T-helper 2 cell treated with Interferon-gamma antibody and Interleukin-4, amounts not matched to agents 100 ng/mL and 5 ng/mL, for 36 hours (primary cell): ENCODE data around the gene CIP2A. TPM values are rescaled to one million over a fixed set of nuclear protein-coding genes. Genes with fewer than 3 reads are reported as not detected.

Source experiments
- intact Hi-C: fragments of 100-400 bp; cut with micrococcal nuclease; formaldehyde crosslinking; loops from one replicate; pipeline ENCODE4 v1.15.1; 2023
- total RNA-seq: library from RNA; stranded (reverse); gene quantifications from 2 replicates; pipeline ENCODE4 v1.2.3, GENCODE V29; 2022

The CIP2A gene
- total RNA-seq, 1 donor from 2014 or later = 56.2 TPM

DNA sequence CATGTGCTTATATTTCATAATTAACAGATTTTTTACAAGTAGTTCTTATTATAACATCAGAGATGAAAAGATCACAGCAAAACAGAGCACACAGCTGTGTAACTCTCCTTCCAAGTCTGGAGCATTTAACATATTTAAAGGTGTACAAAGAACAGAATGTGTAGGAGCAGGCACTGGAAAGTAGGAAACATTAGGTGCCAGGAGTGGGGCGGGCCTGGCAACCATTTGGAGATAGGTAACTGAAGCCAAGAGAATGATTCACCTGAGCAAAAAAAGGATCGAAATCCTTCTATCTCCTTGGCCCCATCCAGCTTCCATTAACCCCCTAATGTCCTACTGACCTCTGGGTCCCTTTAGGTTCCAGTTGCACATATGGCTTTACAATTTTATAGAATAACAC, 76.6 kb downstream of the CIP2A start:
- intact Hi-C loops = no loop called here

DNA sequence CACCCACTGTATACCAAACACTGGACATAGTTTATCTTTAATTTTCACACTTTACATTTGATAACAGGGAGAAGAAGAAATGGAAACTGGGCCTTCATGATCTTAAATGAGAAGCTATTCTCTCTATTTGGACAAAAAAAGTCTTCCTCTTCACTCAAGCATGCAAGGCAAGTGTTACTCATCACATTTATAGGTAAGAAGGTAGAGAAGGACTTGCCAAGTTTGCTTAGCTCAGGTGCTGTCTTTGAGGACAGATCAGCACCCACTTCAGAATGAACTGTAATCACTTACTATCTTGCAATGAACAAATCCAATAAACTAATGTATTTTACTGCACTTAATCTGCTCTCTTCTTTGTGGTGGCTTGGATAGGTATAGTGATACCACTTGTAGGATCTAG, 77.7 kb downstream of the CIP2A start:
- intact Hi-C loops = no loop called here

DNA sequence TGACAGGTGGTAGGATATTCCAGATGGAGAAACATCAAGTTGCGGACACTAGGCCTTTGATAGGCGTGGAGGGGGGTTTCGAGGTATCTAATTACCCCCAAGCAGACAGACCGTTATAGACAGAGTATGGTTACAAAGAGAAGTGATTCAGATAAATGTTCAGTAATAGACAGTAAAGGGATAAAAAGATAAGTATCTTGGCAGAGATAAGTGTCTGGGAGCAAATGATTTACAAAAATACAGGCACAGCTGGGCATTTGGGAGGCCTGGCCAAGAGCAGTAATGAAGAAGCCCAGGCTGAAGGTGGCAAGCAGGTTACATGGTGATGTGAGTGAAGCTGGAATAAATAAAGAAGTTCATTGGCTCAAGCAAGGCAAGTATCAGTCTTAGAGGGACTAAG, 78.2 kb downstream of the CIP2A start:
- intact Hi-C loops = no loop called here

DNA sequence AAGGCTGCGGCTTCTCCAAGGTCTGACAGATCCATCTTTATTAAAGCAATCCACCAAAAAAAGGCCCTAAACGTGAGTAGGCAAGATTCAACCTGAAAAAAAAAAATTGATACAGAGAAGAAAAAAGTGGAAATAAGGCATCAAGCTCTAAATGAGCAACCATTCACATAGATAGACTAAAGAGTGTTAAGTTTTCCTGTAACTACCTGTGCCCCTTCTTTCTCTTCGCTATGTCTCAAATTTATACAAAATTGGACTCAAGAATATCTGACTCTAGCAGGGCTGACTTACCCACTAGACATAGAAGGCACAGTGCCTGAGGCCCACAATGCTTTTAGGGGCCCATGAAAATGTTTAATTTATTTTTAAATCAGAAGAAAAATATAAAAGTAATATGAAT, 78.7 kb downstream of the CIP2A start, which contains the start of gene MYH15:
Gene MYH15, minus strand, starts transcription at position 101 of the 400 bp plus-strand sequence. Its CDS starts 66 bp downstream, at position 35.
- intact Hi-C loops = no loop called here

DNA sequence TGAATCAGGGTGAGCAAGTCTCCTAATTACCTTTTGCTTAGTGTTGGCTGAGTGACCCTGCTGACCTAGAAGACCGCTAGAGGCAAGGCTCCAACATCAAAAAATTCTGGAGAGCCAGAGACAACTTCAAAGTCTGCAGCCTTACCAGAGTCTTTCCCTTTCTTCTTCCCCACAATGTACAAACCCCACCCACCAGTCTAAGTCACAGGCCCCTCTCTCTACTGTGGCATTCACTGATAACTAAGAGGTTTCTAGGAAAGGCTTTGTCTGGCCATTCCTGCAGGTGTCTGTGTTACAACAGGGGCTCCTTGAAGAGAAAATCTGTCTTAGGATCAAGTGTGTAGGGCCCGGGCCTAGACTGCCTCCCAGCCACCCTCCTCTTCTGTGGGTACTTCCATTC, 79.4 kb downstream of the CIP2A start:
- intact Hi-C loops = no loop called here

DNA sequence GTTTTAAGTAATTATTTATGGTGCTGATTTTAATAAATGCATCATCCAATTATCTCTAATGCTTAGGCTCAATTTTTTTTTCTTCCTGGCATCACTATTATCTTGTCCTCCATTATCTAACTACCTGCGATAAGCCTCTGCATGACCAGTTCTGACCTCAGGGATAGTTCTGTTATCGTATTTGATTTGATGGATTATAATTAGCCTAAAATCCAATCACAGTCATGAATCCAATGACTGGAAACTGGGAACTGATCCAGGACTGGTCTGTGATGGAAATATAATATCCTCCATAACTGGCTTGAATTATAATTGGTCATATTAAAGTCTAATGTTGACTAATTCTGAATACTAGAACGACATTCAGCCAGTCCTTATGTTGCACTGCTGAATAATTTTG, 80.0 kb downstream of the CIP2A start:
- intact Hi-C loops = no loop called here

DNA sequence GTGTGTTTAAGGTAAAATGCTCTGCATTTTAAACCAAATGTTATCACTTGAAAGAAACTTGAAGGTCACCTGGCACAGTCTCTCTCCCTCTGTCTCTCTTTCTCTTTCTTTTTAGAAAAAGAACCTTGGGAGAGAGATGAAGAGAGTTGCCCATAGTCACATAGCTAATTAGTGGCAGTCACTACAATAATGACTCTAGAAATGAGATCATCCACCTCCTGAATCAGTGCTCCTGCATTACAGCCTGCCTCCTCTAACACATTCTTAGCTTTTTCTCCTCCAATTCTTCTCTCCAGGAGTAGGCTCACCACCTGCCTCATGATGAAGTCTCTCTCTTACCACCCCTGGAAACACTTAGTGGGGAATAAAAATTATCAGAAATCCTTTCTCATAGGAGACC, 81.3 kb downstream of the CIP2A start:
- intact Hi-C loops = no loop called here

DNA sequence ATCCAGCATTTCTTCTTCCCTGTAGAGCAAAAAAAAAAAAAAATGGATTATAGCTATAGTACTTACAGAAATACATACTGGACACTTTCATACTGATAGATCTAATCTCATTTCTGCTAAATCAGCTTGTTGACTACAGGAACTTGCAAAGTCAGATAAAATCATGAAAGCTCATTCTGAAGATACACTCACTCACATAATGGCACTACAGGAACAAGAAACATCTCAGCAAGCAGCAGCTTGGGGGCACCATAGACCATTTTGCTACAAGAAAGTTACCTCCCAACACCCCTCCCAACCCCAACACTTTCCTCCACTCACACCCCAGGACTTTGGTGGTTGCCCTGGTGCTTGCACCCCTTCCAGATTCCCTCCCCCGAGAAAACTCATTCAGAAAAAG, 83.4 kb downstream of the CIP2A start:
- intact Hi-C loops = no loop called here

DNA sequence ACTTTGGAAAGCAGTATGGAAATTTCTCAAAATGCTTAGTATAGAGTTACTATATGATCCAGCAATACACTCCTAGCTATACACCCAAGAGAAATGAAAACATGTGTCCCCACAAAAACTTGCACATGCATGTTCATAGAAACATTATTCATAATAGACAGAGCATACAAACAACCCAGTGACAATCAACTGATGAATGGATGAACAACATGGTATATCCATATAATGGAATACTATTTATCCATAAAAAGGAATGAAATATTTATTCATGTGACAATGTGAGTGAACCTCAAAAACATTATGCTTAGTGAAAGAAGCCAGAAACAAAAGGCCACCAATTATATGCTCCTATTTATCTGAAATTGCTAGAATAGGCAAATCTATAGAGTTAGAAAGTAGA, 85.5 kb downstream of the CIP2A start:
- intact Hi-C loops = no loop called here

DNA sequence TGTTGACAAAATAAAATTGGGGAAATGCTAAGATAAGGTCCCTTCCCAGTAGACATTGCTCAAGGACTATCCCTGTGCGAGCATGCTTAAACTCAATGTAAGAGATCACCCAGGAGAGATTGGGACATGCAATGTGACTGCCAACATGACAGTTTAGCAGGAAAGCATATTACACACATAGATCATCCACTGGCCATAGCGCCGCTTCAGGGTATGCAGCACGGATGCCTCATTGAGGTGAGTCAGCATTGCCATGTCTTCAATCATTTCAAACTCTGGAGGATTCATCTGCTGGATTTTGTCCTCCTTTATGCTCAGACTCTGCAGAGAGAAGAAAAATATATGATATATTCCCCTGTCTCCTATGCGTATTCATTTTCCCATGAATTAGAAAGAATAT, 87.7 kb downstream of the CIP2A start:
- intact Hi-C loops = no loop called here

DNA sequence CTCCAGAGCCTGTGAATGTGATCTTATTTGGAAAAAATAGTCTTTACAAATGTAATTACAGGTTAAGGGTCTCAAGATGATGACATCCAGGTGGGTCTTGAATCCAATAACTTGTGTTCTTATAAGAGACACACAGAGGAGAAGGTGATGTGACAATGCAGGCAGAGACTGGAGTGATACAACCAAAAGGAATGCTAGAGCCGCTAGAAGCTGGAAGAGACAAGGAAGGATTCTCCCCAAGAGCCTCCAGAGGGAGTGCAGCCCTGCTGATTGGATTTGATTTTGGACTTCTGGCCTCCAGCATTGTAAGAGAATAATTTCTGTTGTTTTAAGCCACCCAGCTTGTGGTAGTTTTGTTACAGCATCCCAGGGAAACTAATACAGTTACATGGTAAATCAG, 88.5 kb downstream of the CIP2A start:
- intact Hi-C loops = no loop called here

Other genes starting within 250 kb of the CIP2A start
- gene MYH15, start 78.8 kb downstream of the CIP2A start, total RNA-seq = 0.18 and 0.20 TPM in 2 replicates
- gene DZIP3, start 284 bp upstream of the CIP2A start, total RNA-seq = 9.2 and 9.6 TPM in 2 replicates
- not detected in 2 replicates for gene RETNLB, start 168.0 kb upstream of the CIP2A start, total RNA-seq
- 99.2 and 102 TPM in 2 replicates for gene TRAT1, start 233.3 kb upstream of the CIP2A start, total RNA-seq